Measurements from ENCODE around the gene SDK2.

Gene SDK2

DNA sequence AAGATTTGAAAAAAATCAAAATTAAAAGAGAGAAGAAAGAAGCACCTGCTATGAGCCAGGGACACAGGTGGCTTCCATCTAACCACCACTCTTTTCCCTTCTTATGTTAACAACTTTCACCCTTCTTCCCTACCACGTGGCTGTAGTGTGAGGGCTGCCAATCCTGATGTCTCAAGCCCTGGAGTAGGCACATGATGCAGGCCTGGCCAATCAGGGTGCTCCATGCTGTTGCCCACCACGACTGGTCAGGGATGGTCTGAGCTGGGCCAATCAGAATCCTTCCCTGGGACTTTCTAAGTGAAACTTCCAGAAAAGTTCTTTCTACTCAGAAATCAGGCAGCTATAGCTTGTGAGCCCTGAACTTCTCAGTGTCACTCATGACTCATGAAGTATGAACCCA lies 140.7 kb downstream of the SDK2 start:
- no peak for DNase-seq (ENCODE audit: low read depth in 1 of 2, low spot score in 1 of 2)
- Histone ChIP-seq H3K27ac (replicated peaks) (no peak overlapping the region), H3K27me3 (ENCODE audit: insufficient read depth, poor library complexity, severe bottlenecking) (no peaks in the 10 kb centered on the region), H3K4me3 (replicated peaks; ENCODE audit: insufficient read depth, low read length) (no peak overlapping the region)
- TF ChIP-seq POLR2AphosphoS5 (IDR thresholded peaks at IDR 0.05; ENCODE audit: low read depth), result no peak
- no peak for TF ChIP-seq SPI1 (IDR thresholded peaks at IDR 0.05; ENCODE audit: borderline replicate concordance, low read depth)
- TF ChIP-seq, protein P1, sequence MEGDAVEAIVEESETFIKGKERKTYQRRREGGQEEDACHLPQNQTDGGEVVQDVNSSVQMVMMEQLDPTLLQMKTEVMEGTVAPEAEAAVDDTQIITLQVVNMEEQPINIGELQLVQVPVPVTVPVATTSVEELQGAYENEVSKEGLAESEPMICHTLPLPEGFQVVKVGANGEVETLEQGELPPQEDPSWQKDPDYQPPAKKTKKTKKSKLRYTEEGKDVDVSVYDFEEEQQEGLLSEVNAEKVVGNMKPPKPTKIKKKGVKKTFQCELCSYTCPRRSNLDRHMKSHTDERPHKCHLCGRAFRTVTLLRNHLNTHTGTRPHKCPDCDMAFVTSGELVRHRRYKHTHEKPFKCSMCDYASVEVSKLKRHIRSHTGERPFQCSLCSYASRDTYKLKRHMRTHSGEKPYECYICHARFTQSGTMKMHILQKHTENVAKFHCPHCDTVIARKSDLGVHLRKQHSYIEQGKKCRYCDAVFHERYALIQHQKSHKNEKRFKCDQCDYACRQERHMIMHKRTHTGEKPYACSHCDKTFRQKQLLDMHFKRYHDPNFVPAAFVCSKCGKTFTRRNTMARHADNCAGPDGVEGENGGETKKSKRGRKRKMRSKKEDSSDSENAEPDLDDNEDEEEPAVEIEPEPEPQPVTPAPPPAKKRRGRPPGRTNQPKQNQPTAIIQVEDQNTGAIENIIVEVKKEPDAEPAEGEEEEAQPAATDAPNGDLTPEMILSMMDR (IDR thresholded peaks at IDR 0.05; ENCODE audit: insufficient read depth, low read length), result no peak
- no peak for TF ChIP-seq GABPA (IDR thresholded peaks at IDR 0.05; ENCODE audit: low read depth)
- TF ChIP-seq, protein P2, sequence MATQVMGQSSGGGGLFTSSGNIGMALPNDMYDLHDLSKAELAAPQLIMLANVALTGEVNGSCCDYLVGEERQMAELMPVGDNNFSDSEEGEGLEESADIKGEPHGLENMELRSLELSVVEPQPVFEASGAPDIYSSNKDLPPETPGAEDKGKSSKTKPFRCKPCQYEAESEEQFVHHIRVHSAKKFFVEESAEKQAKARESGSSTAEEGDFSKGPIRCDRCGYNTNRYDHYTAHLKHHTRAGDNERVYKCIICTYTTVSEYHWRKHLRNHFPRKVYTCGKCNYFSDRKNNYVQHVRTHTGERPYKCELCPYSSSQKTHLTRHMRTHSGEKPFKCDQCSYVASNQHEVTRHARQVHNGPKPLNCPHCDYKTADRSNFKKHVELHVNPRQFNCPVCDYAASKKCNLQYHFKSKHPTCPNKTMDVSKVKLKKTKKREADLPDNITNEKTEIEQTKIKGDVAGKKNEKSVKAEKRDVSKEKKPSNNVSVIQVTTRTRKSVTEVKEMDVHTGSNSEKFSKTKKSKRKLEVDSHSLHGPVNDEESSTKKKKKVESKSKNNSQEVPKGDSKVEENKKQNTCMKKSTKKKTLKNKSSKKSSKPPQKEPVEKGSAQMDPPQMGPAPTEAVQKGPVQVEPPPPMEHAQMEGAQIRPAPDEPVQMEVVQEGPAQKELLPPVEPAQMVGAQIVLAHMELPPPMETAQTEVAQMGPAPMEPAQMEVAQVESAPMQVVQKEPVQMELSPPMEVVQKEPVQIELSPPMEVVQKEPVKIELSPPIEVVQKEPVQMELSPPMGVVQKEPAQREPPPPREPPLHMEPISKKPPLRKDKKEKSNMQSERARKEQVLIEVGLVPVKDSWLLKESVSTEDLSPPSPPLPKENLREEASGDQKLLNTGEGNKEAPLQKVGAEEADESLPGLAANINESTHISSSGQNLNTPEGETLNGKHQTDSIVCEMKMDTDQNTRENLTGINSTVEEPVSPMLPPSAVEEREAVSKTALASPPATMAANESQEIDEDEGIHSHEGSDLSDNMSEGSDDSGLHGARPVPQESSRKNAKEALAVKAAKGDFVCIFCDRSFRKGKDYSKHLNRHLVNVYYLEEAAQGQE (IDR thresholded peaks at IDR 0.05; ENCODE audit: insufficient replicate concordance, low read depth), result no peak

DNA sequence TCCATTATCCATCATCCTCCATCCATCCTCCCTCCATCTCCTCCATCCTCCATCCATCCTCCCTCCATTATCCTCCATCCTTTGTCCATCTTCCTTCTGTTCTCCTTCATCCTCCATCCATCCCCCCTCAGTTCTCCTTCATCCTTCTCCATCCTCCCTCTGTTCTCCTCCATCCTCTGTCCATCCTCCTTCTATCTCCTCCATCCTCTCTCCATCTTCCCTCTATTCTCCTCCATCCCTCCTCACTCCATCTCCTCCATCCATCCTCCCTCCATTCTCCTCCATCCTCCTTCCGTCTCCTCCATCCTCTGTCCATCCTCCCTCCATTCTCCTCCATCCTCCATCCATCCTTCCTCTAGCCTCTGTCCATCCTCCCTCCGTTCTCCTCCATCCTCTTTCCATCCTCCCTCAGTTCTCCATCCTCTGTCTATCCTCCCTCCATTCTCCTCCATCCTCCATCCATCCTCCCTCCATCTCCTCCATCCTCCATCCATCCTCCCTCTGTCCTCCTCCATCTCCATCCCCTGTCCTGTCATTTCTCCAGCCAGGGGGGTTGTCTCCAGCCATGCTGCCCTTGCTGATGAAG lies 143.7 kb downstream of the SDK2 start:
- no peak overlapping the region for H3K27ac ChIP-seq (replicated peaks)
- TF ChIP-seq SPI1 (IDR thresholded peaks at IDR 0.05; ENCODE audit: borderline replicate concordance, low read depth) (no peak), GABPA (IDR thresholded peaks at IDR 0.05; ENCODE audit: low read depth) (no peak), POLR2AphosphoS5 (IDR thresholded peaks at IDR 0.05; ENCODE audit: low read depth) (no peak)
- TF ChIP-seq, protein P2 (IDR thresholded peaks at IDR 0.05; ENCODE audit: insufficient replicate concordance, low read depth), result no peak
- TF ChIP-seq, protein P1 (IDR thresholded peaks at IDR 0.05; ENCODE audit: insufficient read depth, low read length), result no peak
- no peaks in the 10 kb centered on the region for H3K27me3 ChIP-seq (ENCODE audit: insufficient read depth, poor library complexity, severe bottlenecking)
- no peak overlapping the region for H3K4me3 ChIP-seq (replicated peaks; ENCODE audit: insufficient read depth, low read length)
- no peak for DNase-seq (ENCODE audit: low read depth in 1 of 2, low spot score in 1 of 2)

DNA sequence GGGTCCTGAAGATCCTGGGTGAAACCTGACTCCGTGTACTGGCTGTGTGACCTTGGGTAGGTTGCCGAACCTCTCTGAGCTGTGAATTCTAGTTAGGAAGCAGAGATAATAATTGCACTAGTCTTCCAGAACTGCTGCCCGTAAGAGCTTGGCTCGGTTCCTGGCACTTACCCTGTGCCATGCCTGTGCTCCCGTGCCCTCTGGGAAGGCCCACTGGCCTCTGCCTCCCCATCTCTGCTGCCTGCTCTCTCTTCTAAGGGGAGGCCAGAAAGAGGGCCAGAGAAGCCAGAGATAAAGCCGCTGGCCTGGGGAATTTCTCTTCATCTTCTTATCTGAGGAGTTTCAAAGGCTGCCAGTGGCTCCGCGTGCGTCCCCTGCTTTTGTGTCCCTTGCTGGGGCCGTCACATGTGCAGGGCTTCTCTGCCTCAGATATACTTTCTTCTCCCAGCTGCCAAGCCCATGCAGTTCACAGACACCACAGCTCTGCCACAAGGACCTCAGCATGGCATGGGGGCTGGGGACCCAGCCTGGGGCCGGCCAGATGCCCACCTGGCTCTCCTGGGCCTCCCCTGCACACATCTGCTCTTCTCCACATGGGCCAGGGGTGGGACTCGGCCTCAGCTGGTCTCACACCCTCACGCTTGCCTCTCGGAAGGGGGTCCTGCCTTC lies 145.2 kb downstream of the SDK2 start:
- H3K27me3 ChIP-seq (ENCODE audit: insufficient read depth, poor library complexity, severe bottlenecking), result no peaks in the 10 kb centered on the region
- TF ChIP-seq, protein P1 (IDR thresholded peaks at IDR 0.05; ENCODE audit: insufficient read depth, low read length), result no peak
- TF ChIP-seq GABPA (IDR thresholded peaks at IDR 0.05; ENCODE audit: low read depth), result no peak
- TF ChIP-seq, protein P2 (IDR thresholded peaks at IDR 0.05; ENCODE audit: insufficient replicate concordance, low read depth), result no peak
- no peak for TF ChIP-seq SPI1 (IDR thresholded peaks at IDR 0.05; ENCODE audit: borderline replicate concordance, low read depth)
- TF ChIP-seq POLR2AphosphoS5 (IDR thresholded peaks at IDR 0.05; ENCODE audit: low read depth), result no peak
- no peak for DNase-seq (ENCODE audit: low read depth in 1 of 2, low spot score in 1 of 2)
- no peak overlapping the region for H3K27ac ChIP-seq (replicated peaks)
- H3K4me3 ChIP-seq (replicated peaks; ENCODE audit: insufficient read depth, low read length), result no peak overlapping the region
